ENCODE data around the gene STEAP1B. TPM values are rescaled to one million over a fixed set of nuclear protein-coding genes. Genes with fewer than 3 reads are reported as not detected.
"Not testable (repeated sequence)": the region's sequence is repeated elsewhere in the genome, so short reads cannot be mapped to it uniquely, and the experiment has no call there.

The STEAP1B gene
- total RNA-seq, 1 donor from 2014 or later = 0.30 TPM

GRCh38 chr7:22433165-22433700 is 66.8 kb downstream of the STEAP1B start:
- H3K27me3 Mint-ChIP-seq (ENCODE audit: low read depth) = peaks cover 15% of the 10 kb centered on the region
- intact Hi-C loops (cut with micrococcal nuclease); H3K27ac Mint-ChIP-seq; H3K4me3 Mint-ChIP-seq (ENCODE audit: low read depth); H3K4me1 Mint-ChIP-seq (ENCODE audit: low read depth); H3K36me3 Mint-ChIP-seq (ENCODE audit: low read depth); H3K9me3 Mint-ChIP-seq; DNase-seq (ENCODE audit: low spot score): not testable (repeated sequence)

GRCh38 chr7:22432203-22432718 is 67.7 kb downstream of the STEAP1B start:
- H3K27me3 Mint-ChIP-seq (ENCODE audit: low read depth) = peaks cover 9% of the 10 kb centered on the region
- no peaks in the 10 kb centered on the region for H3K9me3 Mint-ChIP-seq
- peaks cover 5% of the 10 kb centered on the region for H3K4me1 Mint-ChIP-seq (ENCODE audit: low read depth)
- no peak overlapping the region for H3K4me3 Mint-ChIP-seq (ENCODE audit: low read depth)
- intact Hi-C loops (cut with micrococcal nuclease) = no loop called here
- no peak overlapping the region for H3K27ac Mint-ChIP-seq
- no peak for DNase-seq (ENCODE audit: low spot score)
- H3K36me3 Mint-ChIP-seq (ENCODE audit: low read depth) = no peaks in the 10 kb centered on the region

GRCh38 chr7:22430457-22430856 is 69.5 kb downstream of the STEAP1B start:
- no peaks in the 10 kb centered on the region for H3K9me3 Mint-ChIP-seq
- H3K27me3 Mint-ChIP-seq (ENCODE audit: low read depth) = peaks cover 2% of the 10 kb centered on the region
- no peak overlapping the region for H3K4me3 Mint-ChIP-seq (ENCODE audit: low read depth)
- no peak for DNase-seq (ENCODE audit: low spot score)
- H3K36me3 Mint-ChIP-seq (ENCODE audit: low read depth) = no peaks in the 10 kb centered on the region
- no peak overlapping the region for H3K27ac Mint-ChIP-seq
- peaks cover 5% of the 10 kb centered on the region for H3K4me1 Mint-ChIP-seq (ENCODE audit: low read depth)
- intact Hi-C loops (cut with micrococcal nuclease) = no loop called here

GRCh38 chr7:22429386-22429785 is 70.6 kb downstream of the STEAP1B start:
- Mint-ChIP-seq H3K27ac (no peak overlapping the region), H3K4me3 (ENCODE audit: low read depth) (no peak overlapping the region), H3K36me3 (ENCODE audit: low read depth) (no peaks in the 10 kb centered on the region), H3K9me3 (no peaks in the 10 kb centered on the region), H3K4me1 (ENCODE audit: low read depth) (peaks cover 3% of the 10 kb centered on the region), H3K27me3 (ENCODE audit: low read depth) (peaks cover 2% of the 10 kb centered on the region)
- DNase-seq (ENCODE audit: low spot score) = no peak
- intact Hi-C loops (cut with micrococcal nuclease) = no loop called here

GRCh38 chr7:22427855-22428254 is 72.1 kb downstream of the STEAP1B start:
- Mint-ChIP-seq H3K4me3 (ENCODE audit: low read depth) (no peak overlapping the region), H3K27me3 (ENCODE audit: low read depth) (peaks cover 2% of the 10 kb centered on the region), H3K4me1 (ENCODE audit: low read depth) (peaks cover 1% of the 10 kb centered on the region), H3K9me3 (no peaks in the 10 kb centered on the region), H3K36me3 (ENCODE audit: low read depth) (no peaks in the 10 kb centered on the region), H3K27ac (no peak overlapping the region)
- intact Hi-C loops (cut with micrococcal nuclease) = no loop called here
- no peak for DNase-seq (ENCODE audit: low spot score)

GRCh38 chr7:22427104-22427503 is 72.9 kb downstream of the STEAP1B start:
- Mint-ChIP-seq H3K27ac (no peak overlapping the region), H3K4me1 (ENCODE audit: low read depth) (no peaks in the 10 kb centered on the region), H3K27me3 (ENCODE audit: low read depth) (peaks cover 2% of the 10 kb centered on the region), H3K4me3 (ENCODE audit: low read depth) (no peak overlapping the region), H3K36me3 (ENCODE audit: low read depth) (no peaks in the 10 kb centered on the region), H3K9me3 (no peaks in the 10 kb centered on the region)
- DNase-seq (ENCODE audit: low spot score) = no peak
- intact Hi-C loops (cut with micrococcal nuclease) = no loop called here

GRCh38 chr7:22426463-22427094 is 73.4 kb downstream of the STEAP1B start:
- Mint-ChIP-seq H3K36me3 (ENCODE audit: low read depth) (no peaks in the 10 kb centered on the region), H3K4me1 (ENCODE audit: low read depth) (no peaks in the 10 kb centered on the region), H3K9me3 (no peaks in the 10 kb centered on the region), H3K27ac (no peak overlapping the region), H3K4me3 (ENCODE audit: low read depth) (no peak overlapping the region), H3K27me3 (ENCODE audit: low read depth) (peaks cover 2% of the 10 kb centered on the region)
- intact Hi-C loops (cut with micrococcal nuclease) = no loop called here
- no peak for DNase-seq (ENCODE audit: low spot score)

GRCh38 chr7:22425361-22425760 is 74.6 kb downstream of the STEAP1B start:
- H3K27ac Mint-ChIP-seq = no peak overlapping the region
- H3K27me3 Mint-ChIP-seq (ENCODE audit: low read depth) = peaks cover 5% of the 10 kb centered on the region
- no peak for DNase-seq (ENCODE audit: low spot score)
- H3K4me1 Mint-ChIP-seq (ENCODE audit: low read depth) = no peaks in the 10 kb centered on the region
- intact Hi-C loops (cut with micrococcal nuclease) = no loop called here
- H3K36me3 Mint-ChIP-seq (ENCODE audit: low read depth) = no peaks in the 10 kb centered on the region
- H3K9me3 Mint-ChIP-seq = no peaks in the 10 kb centered on the region
- H3K4me3 Mint-ChIP-seq (ENCODE audit: low read depth) = no peak overlapping the region

GRCh38 chr7:22422831-22423615 is 77.0 kb downstream of the STEAP1B start:
- peaks cover 6% of the 10 kb centered on the region for H3K27me3 Mint-ChIP-seq (ENCODE audit: low read depth)
- no peaks in the 10 kb centered on the region for H3K9me3 Mint-ChIP-seq
- intact Hi-C loops (cut with micrococcal nuclease) = no loop called here
- no peak for DNase-seq (ENCODE audit: low spot score)
- no peak overlapping the region for H3K4me3 Mint-ChIP-seq (ENCODE audit: low read depth)
- H3K27ac Mint-ChIP-seq = no peak overlapping the region
- no peaks in the 10 kb centered on the region for H3K4me1 Mint-ChIP-seq (ENCODE audit: low read depth)
- no peaks in the 10 kb centered on the region for H3K36me3 Mint-ChIP-seq (ENCODE audit: low read depth)

- no peak for DNase-seq (ENCODE audit: low spot score)
- Mint-ChIP-seq H3K27me3 (ENCODE audit: low read depth) (peaks cover 11% of the 10 kb centered on the region), H3K36me3 (ENCODE audit: low read depth) (no peaks in the 10 kb centered on the region), H3K4me3 (ENCODE audit: low read depth) (no peak overlapping the region), H3K27ac (no peak overlapping the region), H3K9me3 (no peaks in the 10 kb centered on the region), H3K4me1 (ENCODE audit: low read depth) (no peaks in the 10 kb centered on the region)
- intact Hi-C loops (cut with micrococcal nuclease) = no loop called here
Observed at GRCh38 chr7:22420973-22421635, 78.9 kb downstream of the STEAP1B start.

GRCh38 chr7:22420008-22420407 is 80.0 kb downstream of the STEAP1B start:
- no peak overlapping the region for H3K27ac Mint-ChIP-seq
- H3K36me3 Mint-ChIP-seq (ENCODE audit: low read depth) = no peaks in the 10 kb centered on the region
- intact Hi-C loops (cut with micrococcal nuclease) = no loop called here
- H3K4me1 Mint-ChIP-seq (ENCODE audit: low read depth) = no peaks in the 10 kb centered on the region
- no peaks in the 10 kb centered on the region for H3K9me3 Mint-ChIP-seq
- no peak overlapping the region for H3K4me3 Mint-ChIP-seq (ENCODE audit: low read depth)
- H3K27me3 Mint-ChIP-seq (ENCODE audit: low read depth) = peaks cover 13% of the 10 kb centered on the region
- DNase-seq (ENCODE audit: low spot score) = no peak

GRCh38 chr7:22419488-22419887 is 80.5 kb downstream of the STEAP1B start:
- intact Hi-C loops (cut with micrococcal nuclease) = no loop called here
- Mint-ChIP-seq H3K36me3 (ENCODE audit: low read depth) (no peaks in the 10 kb centered on the region), H3K9me3 (no peaks in the 10 kb centered on the region), H3K27me3 (ENCODE audit: low read depth) (peaks cover 13% of the 10 kb centered on the region), H3K4me1 (ENCODE audit: low read depth) (no peaks in the 10 kb centered on the region), H3K4me3 (ENCODE audit: low read depth) (no peak overlapping the region), H3K27ac (no peak overlapping the region)
- no peak for DNase-seq (ENCODE audit: low spot score)

All from activated T-helper 2 cell treated with anti-CD3 and anti-CD28 coated beads, Interferon-gamma antibody, Interleukin-2, Interleukin-4, amounts not matched to agents 10 μg/mL and 5 μg/mL and 100 μg/mL, durations not matched to agents 14 hours and 24 hours and 36 hours (primary cell).